Stimulated activated CD8-positive, alpha-beta memory T cell treated with anti-CD3 and anti-CD28 coated beads, Interleukin-12 subunit alpha, Interleukin-12 subunit beta, amount 100 ng/mL, for 4 hours (primary cell): ENCODE measurements around the gene SPEM2.
"Not testable (repeated sequence)": the region's sequence is repeated elsewhere in the genome, so short reads cannot be mapped to it uniquely, and the experiment has no call there.

Source experiments
- DNase-seq: peaks from one replicate; pipeline ENCODE4 v3.0.0-alpha.2; 2020; ENCODE audit warnings: low read depth

Gene SPEM2

GRCh38 chr17:7442142-7442541, 16.7 kb downstream of the SPEM2 start:
- no peak for DNase-seq

- DNase-seq = no peak
These were observed 18.4 kb downstream of the SPEM2 start for GRCh38 chr17:7443499-7444485.

DNA sequence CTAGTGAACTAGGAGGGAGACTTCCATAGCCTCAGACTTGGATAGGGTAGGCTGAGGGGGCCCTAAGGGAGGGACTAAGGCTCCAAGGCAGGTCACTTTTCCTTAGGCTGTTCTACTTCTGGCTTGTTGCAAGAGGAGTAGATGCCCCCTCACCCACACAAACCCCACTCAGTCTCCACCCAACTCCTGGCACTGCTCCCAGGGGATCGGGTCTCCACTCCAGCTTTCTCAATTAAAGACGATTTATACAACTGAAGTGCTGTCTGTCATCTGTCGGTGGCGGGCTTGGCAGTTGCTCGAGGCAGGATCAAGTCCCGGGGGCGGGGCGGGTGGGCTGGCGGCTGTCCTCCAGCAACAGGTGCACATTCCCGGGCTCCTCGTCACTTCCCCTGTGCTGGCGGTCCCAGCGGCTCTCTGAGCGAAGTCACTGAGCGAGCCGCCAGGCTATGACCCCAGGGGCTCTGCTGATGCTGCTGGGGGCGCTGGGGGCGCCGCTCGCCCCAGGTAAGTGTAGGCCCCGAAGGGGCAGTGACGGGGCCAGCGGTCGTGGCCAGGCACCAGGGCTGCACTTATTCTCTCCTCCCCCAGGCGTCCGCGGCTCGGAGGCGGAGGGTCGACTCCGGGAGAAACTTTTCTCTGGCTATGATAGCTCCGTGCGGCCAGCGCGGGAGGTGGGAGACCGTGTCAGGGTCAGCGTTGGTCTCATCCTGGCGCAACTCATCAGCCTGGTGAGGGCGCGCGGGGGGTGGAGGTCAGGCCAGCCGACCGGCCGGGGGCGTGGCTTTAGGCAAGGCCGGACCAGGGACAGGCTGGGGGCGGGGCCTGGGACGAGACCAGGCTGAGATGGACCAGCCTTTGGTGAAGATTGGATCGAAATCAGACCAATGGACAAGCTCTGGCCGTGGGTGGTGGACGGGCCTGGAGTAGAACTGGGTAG, 19.5 kb downstream of the SPEM2 start, which contains the start of gene CHRNB1:
TSS of gene CHRNB1 (plus strand) at position 380 of the 937 bp plus-strand sequence. CDS start at position 447, 67 bp downstream.
- DNase-seq = no peak

DNA sequence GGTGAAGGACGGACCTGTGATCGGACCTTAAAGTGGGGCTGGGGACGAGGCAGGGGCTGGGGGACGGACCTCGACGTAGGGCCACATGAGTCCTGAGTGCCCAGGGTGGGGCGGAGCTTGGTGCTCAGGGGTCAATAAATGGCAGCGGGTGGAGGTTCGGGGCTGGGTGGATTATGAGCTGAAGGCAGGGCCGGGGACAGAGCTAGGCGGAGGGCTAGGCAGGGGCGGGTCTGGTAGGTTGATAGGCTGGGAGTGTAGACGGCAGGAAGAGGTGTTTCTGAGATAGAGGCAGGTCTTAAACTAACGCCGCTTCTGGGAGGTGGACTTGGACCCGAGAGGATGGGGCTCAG, 20.2 kb downstream of the SPEM2 start:
- no peak for DNase-seq

DNA sequence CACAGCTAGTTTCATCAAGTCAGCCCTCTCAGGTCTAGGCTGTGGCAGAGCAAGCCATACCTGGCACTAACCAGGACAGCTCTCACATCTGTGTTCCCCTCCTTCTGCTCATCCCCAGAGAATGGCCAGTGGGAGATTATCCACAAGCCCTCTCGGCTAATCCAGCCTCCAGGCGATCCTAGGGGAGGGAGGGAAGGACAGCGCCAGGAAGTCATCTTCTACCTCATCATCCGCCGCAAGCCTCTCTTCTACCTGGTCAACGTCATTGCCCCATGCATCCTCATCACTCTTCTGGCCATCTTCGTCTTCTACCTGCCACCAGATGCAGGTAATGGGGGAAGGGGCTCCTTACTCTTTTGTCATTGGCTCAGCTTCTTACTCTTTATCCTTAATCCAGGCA, 23.0 kb downstream of the SPEM2 start:
- DNase-seq = no peak

GRCh38 chr17:7459961-7460545, 34.6 kb downstream of the SPEM2 start:
- DNase-seq = no peak

- DNase-seq = no peak
These were observed 35.6 kb downstream of the SPEM2 start for GRCh38 chr17:7460850-7461660.

- DNase-seq = no peak
These were observed 37.3 kb downstream of the SPEM2 start for GRCh38 chr17:7462474-7463371.

DNA sequence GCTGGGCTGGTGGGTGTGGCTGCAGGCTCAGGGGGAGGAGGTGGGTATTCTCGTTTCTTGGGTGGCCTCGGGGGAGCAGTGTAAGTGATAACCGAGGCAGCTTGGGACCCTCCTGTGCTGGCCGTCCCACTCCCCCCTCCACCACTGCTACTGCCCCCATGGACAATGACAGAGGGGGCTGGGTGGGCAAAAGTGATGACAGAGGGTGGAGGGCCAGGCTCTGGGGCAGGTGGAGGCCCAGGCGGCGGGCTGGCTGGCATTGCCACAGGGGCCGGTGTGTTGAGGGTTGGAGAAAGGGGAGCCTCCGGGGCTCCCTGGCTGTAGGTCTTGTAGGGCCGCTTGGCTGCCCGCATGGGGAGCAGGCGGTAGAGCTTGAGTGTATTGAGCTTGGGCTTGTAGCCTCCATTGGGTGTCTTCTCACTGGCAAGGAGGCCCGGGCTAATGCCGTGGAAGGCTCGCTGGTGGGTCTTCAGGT, 38.0 kb downstream of the SPEM2 start:
- DNase-seq = no peak

- no peak for DNase-seq
These were observed 38.7 kb downstream of the SPEM2 start for GRCh38 chr17:7464081-7464480.

- DNase-seq = no peak
These were observed 40.3 kb downstream of the SPEM2 start for GRCh38 chr17:7465597-7466275.

GRCh38 chr17:7466318-7466638, 40.9 kb downstream of the SPEM2 start:
- no peak for DNase-seq

DNA sequence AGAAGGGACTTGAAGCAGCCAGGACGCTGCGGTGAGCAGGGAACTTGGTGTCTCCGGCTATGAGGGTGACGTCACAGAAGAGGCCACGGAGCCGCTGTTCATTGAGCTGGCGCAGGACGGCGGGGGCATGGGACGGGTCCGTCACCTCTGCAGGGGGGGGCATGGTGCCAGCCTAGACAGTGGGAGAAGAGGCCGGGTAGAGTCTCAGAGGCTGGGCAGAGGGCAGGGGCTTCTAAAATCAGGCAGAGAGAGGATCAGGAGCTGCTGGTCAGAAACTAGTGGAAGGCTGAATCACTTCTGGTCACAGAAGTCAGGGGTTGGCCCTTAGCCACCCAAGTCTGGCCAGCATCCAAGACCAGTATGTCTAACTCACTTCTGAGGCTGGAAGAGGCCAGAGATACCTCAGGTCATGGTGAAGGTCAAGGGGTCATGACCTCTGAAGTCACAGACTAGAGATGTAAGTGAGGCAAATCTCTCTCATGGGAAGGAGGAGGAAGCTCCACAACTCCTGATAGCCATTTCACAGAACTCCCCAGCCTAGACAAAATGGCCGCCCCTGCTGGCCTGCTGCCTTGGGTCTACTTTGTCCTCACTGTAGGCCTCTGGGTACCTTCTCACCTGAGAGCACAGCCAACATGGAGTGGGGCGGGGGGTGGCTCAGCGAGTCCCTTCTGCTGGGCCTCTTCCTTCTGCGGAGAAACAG, 41.4 kb downstream of the SPEM2 start:
- no peak for DNase-seq

GRCh38 chr17:7467498-7467897, 42.1 kb downstream of the SPEM2 start:
- no peak for DNase-seq

- no peak for DNase-seq
These were observed 42.9 kb downstream of the SPEM2 start for GRCh38 chr17:7468290-7468689.

- DNase-seq = no peak
These were observed 43.5 kb downstream of the SPEM2 start for GRCh38 chr17:7468804-7469389.

DNA sequence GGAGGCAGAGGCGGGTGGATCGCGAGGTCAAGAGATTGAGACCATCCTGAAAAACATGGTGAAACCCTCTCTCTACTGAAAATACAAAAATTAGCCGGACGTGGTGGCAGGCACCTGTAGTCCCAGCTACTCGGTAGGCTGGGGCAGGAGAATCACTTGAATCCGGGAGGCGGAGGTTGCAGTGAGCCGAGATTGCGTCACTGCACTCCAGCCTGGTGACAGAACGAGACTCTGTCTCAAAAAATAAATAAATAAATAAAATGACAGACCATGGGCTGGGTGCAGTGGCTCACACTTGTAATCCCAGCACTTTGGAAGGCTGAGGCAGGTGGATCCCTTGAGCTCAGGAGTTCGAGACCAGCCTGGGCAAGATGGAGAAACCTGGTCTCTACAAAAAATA, 44.4 kb downstream of the SPEM2 start:
- not testable (repeated sequence) for DNase-seq

DNA sequence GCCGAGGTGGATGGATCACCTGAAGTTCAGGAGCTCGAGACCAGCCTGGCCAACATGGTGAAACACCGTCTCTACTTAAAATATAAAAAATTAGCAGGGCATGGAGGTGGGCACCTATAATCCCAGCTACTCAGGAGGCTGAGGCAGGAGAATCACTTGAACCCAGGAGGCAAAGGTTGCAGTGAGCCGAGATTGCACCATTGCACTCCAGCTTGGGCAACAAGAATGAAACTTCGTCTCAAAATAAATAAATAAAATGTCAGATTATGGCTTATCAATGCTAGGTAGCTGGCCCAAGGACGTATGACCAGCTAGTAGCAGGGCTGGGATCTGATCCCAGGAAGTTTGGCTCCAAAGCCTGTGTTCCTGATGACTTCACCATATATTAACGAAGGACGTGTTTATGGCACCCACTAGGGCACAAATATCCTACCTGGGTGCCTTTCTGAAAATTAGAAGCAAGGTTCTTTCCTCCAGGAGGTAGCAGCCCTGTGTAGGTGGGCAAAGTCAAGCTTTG, 45.1 kb downstream of the SPEM2 start:
- DNase-seq = not testable (repeated sequence)

- DNase-seq = no peak
These were observed 46.3 kb downstream of the SPEM2 start for GRCh38 chr17:7471729-7472128.
